Peyer's patch (tissue), 4 donors: ENCODE results near the gene ZNF554. TPM values are rescaled to one million over a fixed set of nuclear protein-coding genes. Genes with fewer than 3 reads are reported as not detected.
A peak's percentile ranks its signal among the peaks of the same experiment; 100 is the strongest.

ENCODE experiments used
- DNase-seq, 3 donors: peaks; one replicate each; pipeline ENCODE4 v3.0.0-alpha.2; 2017 to 2019
- H3K27ac ChIP-seq, 4 donors: fragments of 200-600 bp; sonication (generic); one replicate each; pipeline ENCODE4 v1.5.1; 2016 to 2019
- H3K27me3 ChIP-seq, 2 donors: fragments of 200-600 bp; sonication (generic); one replicate each; pipeline ENCODE4 v1.5.1; 2019
- H3K36me3 ChIP-seq, 3 donors: fragments of 200-600 bp; sonication (generic); one replicate each; pipeline ENCODE4 v1.5.1; 2016 to 2019
- H3K4me1 ChIP-seq, 4 donors: fragments of 200-600 bp; sonication (generic); one replicate each; pipeline ENCODE4 v1.5.1; 2016 to 2019
- H3K4me3 ChIP-seq, 4 donors: fragments of 200-600 bp; sonication (generic); 1 replicate in 3 of 4; 2 replicates in 1 of 4; pipeline ENCODE4 v1.5.1; 2016 to 2019; ENCODE audit warnings: mild to moderate bottlenecking in 1 of 4
- H3K9me3 ChIP-seq, 4 donors: fragments of 200-600 bp; sonication (generic); one replicate each; pipeline ENCODE4 v1.5.1; 2016 to 2019; ENCODE audit warnings: mild to moderate bottlenecking in 1 of 4
- CTCF ChIP-seq, 6 experiments: fragments of 450-650 bp in 4 of 6; fragments of 200-600 bp in 2 of 6; sonication (generic) in 1 of 6; IDR thresholded peaks; one replicate each; pipeline ENCODE4 v1.5.1; 2017 to 2019; ENCODE audit warnings: antibody characterized with exemption in 6 of 6, mild to moderate bottlenecking in 3 of 6, moderate library complexity in 1 of 6
- POLR2A ChIP-seq, 2 donors: fragments of 450-650 bp; IDR thresholded peaks; one replicate each; pipeline ENCODE4 v1.5.1; 2017; ENCODE audit warnings: antibody characterized with exemption in 2 of 2, mild to moderate bottlenecking in 2 of 2, moderate library complexity in 2 of 2
- total RNA-seq, 4 donors: library from RNA; depleted of rRNA; stranded (reverse); fragments of >200 nt; gene quantifications; one replicate each; pipeline ENCODE4 v1.1.0, GENCODE V29; 2016

Gene ZNF554
- total RNA-seq, 4 donors from 2014 or later, result 2.5 to 15.4 (median 6.7) TPM

GRCh38 chr19:2811221-2811722, 8.4 kb upstream of the ZNF554 start:
- H3K36me3 ChIP-seq, result peaks cover 0 to 33% (median 0%) of the 10 kb centered on the region in 3 donors
- H3K9me3 ChIP-seq, result no peaks in the 10 kb centered on the region
- peaks cover 0 to 20% (median 2%) of the 10 kb centered on the region in 4 donors for H3K4me1 ChIP-seq
- peak overlapping the region in 2 of 4 donors; percentile 41 to 52 for H3K4me3 ChIP-seq
- H3K27ac ChIP-seq, result peak overlapping the region in 3 of 4 donors; percentile 69 to 98 (median 87)
- peak in 2 of 3 donors; percentile 79 to 85 for DNase-seq
- TF ChIP-seq CTCF (IDR thresholded peaks at IDR 0.05) (no peak), POLR2A (IDR thresholded peaks at IDR 0.05) (peak in 1 of 2 donors; percentile 73)
- no peaks in the 10 kb centered on the region for H3K27me3 ChIP-seq

GRCh38 chr19:2811735-2812413, 7.8 kb upstream of the ZNF554 start:
- TF ChIP-seq POLR2A (IDR thresholded peaks at IDR 0.05) (peak; percentile 70 to 73), CTCF (IDR thresholded peaks at IDR 0.05) (peak in 3 of 6 experiments; percentile 16 to 41 (median 29))
- peaks cover 0 to 20% (median 2%) of the 10 kb centered on the region in 4 donors for H3K4me1 ChIP-seq
- H3K36me3 ChIP-seq, result peaks cover 0 to 33% (median 0%) of the 10 kb centered on the region in 3 donors
- peak in 2 of 3 donors; percentile 85 to 88 for DNase-seq
- peak overlapping the region in 3 of 4 donors; percentile 69 to 98 (median 87) for H3K27ac ChIP-seq
- H3K4me3 ChIP-seq, result peak overlapping the region in 2 of 4 donors; percentile 41 to 52
- no peaks in the 10 kb centered on the region for H3K27me3 ChIP-seq
- no peaks in the 10 kb centered on the region for H3K9me3 ChIP-seq

- H3K36me3 ChIP-seq, result peaks cover 0 to 26% (median 0%) of the 10 kb centered on the region in 3 donors
- peak overlapping the region in 3 of 4 donors; percentile 69 to 98 (median 87) for H3K27ac ChIP-seq
- H3K4me1 ChIP-seq, result peaks cover 0 to 20% (median 2%) of the 10 kb centered on the region in 4 donors
- no peaks in the 10 kb centered on the region for H3K9me3 ChIP-seq
- no peaks in the 10 kb centered on the region for H3K27me3 ChIP-seq
- peak overlapping the region in 2 of 4 donors; percentile 41 to 52 for H3K4me3 ChIP-seq
- peak in 1 of 3 donors; percentile 36 for DNase-seq
- no peak for TF ChIP-seq CTCF (IDR thresholded peaks at IDR 0.05)
- no peak for TF ChIP-seq POLR2A (IDR thresholded peaks at IDR 0.05)
Measured at GRCh38 chr19:2812414-2813234, 7.0 kb upstream of the ZNF554 start.

GRCh38 chr19:2813235-2814160, 6.2 kb upstream of the ZNF554 start:
- Histone ChIP-seq H3K27me3 (no peaks in the 10 kb centered on the region), H3K27ac (no peak overlapping the region), H3K36me3 (peaks cover 0 to 17% (median 0%) of the 10 kb centered on the region in 3 donors), H3K9me3 (no peaks in the 10 kb centered on the region), H3K4me1 (peaks cover 0 to 20% (median 2%) of the 10 kb centered on the region in 4 donors), H3K4me3 (no peak overlapping the region)
- DNase-seq, result peak in 1 of 3 donors; percentile 45
- TF ChIP-seq POLR2A (IDR thresholded peaks at IDR 0.05) (no peak), CTCF (IDR thresholded peaks at IDR 0.05) (no peak)
